ENCODE data around the gene MPND. TPM values are rescaled to one million over a fixed set of nuclear protein-coding genes. Genes with fewer than 3 reads are reported as not detected.
A peak's percentile ranks its signal among the peaks of the same experiment; 100 is the strongest.

MPND gene
- total and polyA plus RNA-seq, 2 of the 13 experiments (the other 11 are each of a cell fraction or from before 2014, with no cell fraction given), result 10.8 to 15.8 TPM

DNA sequence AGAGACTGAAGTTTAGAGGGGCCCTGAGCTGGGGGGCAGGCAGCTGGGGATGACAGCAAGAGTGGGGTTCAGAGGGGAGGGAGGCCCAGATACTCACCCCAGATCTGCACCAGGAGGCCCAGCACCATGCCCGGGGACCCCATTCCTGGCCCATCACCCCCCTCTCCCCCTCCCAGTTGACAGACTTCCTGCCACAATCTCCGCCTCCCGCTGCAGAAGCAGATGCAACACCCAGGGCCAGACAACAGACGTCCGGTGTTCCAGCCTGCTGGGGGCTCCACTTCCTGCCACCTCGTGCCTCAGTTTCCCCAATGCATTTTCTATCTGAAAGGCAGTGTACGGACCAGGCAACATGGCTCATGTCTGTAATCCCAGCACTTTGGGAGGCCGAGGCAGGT, 41.1 kb upstream of the MPND start, which contains the start of gene TMIGD2:
TMIGD2 (minus strand) TSS at position 147 of the 398 bp plus-strand sequence; CDS start at position 143, 4 bp downstream.
- no peak for FAIRE-seq
- in situ Hi-C loops (cut with HindIII; ENCODE audit: extremely low pct_ligation_motif_present, low pct_unique_long_range_greater_than_20kb), result no loop called here
- H2AFZ ChIP-seq (ENCODE audit: low read length), result peak within 1 kb of the TSS; percentile 97

More for the DNA sequence above, 41.1 kb upstream of the MPND start, which contains the start of gene TMIGD2:
- no peaks in the 10 kb centered on the region for H3K36me3 ChIP-seq (replicated peaks in 1 of 2; ENCODE audit: control insufficient read depth in 1 of 2, insufficient read depth in 2 of 2, low read length in 2 of 2)
- 24% methylated on average over 5 of the region's 8 CpGs for WGBS (ENCODE audit: low lambda C conversion rate)
- peak within 1 kb of the TSS; percentile 21 to 55 (median 31); a peak in 5 of 6 replicates for H3K4me3 ChIP-seq (replicated peaks in 1 of 3; ENCODE audit: insufficient read depth in 1 of 3, low read depth in 2 of 3, low read length in 3 of 3)
- TF ChIP-seq ZNF121 (CRISPR knock-in tag; IDR thresholded peaks at IDR 0.05) (no peak), ZNF737 (CRISPR knock-in tag; IDR thresholded peaks at IDR 0.05; ENCODE audit: borderline replicate concordance) (no peak), IKZF4 (CRISPR knock-in tag; IDR thresholded peaks at IDR 0.05; ENCODE audit: borderline replicate concordance, low read depth, not compliant biosample characterization) (no peak), GABPA (IDR thresholded peaks at IDR 0.05; ENCODE audit: low read depth, low read length) (no peak), GABPA (CRISPR knock-in tag; IDR thresholded peaks at IDR 0.05; ENCODE audit: low read depth) (0 out of 2 replicates have a peak, but pooled peaks have one; percentile 18), KMT2B (CRISPR knock-in tag; IDR thresholded peaks at IDR 0.05) (no peak)
- TF ChIP-seq, protein P1, sequence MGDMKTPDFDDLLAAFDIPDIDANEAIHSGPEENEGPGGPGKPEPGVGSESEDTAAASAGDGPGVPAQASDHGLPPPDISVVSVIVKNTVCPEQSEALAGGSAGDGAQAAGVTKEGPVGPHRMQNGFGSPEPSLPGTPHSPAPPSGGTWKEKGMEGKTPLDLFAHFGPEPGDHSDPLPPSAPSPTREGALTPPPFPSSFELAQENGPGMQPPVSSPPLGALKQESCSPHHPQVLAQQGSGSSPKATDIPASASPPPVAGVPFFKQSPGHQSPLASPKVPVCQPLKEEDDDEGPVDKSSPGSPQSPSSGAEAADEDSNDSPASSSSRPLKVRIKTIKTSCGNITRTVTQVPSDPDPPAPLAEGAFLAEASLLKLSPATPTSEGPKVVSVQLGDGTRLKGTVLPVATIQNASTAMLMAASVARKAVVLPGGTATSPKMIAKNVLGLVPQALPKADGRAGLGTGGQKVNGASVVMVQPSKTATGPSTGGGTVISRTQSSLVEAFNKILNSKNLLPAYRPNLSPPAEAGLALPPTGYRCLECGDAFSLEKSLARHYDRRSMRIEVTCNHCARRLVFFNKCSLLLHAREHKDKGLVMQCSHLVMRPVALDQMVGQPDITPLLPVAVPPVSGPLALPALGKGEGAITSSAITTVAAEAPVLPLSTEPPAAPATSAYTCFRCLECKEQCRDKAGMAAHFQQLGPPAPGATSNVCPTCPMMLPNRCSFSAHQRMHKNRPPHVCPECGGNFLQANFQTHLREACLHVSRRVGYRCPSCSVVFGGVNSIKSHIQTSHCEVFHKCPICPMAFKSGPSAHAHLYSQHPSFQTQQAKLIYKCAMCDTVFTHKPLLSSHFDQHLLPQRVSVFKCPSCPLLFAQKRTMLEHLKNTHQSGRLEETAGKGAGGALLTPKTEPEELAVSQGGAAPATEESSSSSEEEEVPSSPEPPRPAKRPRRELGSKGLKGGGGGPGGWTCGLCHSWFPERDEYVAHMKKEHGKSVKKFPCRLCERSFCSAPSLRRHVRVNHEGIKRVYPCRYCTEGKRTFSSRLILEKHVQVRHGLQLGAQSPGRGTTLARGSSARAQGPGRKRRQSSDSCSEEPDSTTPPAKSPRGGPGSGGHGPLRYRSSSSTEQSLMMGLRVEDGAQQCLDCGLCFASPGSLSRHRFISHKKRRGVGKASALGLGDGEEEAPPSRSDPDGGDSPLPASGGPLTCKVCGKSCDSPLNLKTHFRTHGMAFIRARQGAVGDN (CRISPR knock-in tag; IDR thresholded peaks at IDR 0.05), result peak; percentile 41; the same call in 1 of the 2 replicates
- TF ChIP-seq, protein P2, sequence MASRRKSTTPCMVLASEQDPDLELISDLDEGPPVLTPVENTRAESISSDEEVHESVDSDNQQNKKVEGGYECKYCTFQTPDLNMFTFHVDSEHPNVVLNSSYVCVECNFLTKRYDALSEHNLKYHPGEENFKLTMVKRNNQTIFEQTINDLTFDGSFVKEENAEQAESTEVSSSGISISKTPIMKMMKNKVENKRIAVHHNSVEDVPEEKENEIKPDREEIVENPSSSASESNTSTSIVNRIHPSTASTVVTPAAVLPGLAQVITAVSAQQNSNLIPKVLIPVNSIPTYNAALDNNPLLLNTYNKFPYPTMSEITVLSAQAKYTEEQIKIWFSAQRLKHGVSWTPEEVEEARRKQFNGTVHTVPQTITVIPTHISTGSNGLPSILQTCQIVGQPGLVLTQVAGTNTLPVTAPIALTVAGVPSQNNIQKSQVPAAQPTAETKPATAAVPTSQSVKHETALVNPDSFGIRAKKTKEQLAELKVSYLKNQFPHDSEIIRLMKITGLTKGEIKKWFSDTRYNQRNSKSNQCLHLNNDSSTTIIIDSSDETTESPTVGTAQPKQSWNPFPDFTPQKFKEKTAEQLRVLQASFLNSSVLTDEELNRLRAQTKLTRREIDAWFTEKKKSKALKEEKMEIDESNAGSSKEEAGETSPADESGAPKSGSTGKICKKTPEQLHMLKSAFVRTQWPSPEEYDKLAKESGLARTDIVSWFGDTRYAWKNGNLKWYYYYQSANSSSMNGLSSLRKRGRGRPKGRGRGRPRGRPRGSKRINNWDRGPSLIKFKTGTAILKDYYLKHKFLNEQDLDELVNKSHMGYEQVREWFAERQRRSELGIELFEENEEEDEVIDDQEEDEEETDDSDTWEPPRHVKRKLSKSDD (CRISPR knock-in tag; IDR thresholded peaks at IDR 0.05; ENCODE audit: low read depth), result no peak
- TF ChIP-seq, protein P3, sequence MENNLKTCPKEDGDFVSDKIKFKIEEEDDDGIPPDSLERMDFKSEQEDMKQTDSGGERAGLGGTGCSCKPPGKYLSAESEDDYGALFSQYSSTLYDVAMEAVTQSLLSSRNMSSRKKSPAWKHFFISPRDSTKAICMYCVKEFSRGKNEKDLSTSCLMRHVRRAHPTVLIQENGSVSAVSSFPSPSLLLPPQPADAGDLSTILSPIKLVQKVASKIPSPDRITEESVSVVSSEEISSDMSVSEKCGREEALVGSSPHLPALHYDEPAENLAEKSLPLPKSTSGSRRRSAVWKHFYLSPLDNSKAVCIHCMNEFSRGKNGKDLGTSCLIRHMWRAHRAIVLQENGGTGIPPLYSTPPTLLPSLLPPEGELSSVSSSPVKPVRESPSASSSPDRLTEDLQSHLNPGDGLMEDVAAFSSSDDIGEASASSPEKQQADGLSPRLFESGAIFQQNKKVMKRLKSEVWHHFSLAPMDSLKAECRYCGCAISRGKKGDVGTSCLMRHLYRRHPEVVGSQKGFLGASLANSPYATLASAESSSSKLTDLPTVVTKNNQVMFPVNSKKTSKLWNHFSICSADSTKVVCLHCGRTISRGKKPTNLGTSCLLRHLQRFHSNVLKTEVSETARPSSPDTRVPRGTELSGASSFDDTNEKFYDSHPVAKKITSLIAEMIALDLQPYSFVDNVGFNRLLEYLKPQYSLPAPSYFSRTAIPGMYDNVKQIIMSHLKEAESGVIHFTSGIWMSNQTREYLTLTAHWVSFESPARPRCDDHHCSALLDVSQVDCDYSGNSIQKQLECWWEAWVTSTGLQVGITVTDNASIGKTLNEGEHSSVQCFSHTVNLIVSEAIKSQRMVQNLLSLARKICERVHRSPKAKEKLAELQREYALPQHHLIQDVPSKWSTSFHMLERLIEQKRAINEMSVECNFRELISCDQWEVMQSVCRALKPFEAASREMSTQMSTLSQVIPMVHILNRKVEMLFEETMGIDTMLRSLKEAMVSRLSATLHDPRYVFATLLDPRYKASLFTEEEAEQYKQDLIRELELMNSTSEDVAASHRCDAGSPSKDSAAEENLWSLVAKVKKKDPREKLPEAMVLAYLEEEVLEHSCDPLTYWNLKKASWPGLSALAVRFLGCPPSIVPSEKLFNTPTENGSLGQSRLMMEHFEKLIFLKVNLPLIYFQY (CRISPR knock-in tag; IDR thresholded peaks at IDR 0.05; ENCODE audit: borderline replicate concordance), result no peak
- ATAC-seq, result no peak
- H4K20me1 ChIP-seq (ENCODE audit: insufficient read depth, low read length), result no peaks in the 10 kb centered on the region
- no peaks in the 10 kb centered on the region for H3K79me2 ChIP-seq (ENCODE audit: insufficient read depth, low read length)
- no TSS peak for BruUV-seq (replicated peaks)
- CTCF ChIA-PET (ENCODE audit: low intra/inter-chr PET ratio, low total read pairs), result no interaction called here
- peak within 1 kb of the TSS; percentile 18 for H3K27ac ChIP-seq (ENCODE audit: extremely low read length, insufficient read depth, low read length)
- peaks cover 40% of the 10 kb centered on the region for H3K4me1 ChIP-seq (ENCODE audit: insufficient read depth, low read length)
- DNase-seq (ENCODE audit: low spot score), result no peak
- POLR2A ChIA-PET, result interaction anchor here (1.0 kb wide), 1 partner anchor 41 kb away, joined by 4 read pairs; the partner anchor contains the start of gene MPND
- intact Hi-C loops (cut with micrococcal nuclease; ENCODE audit: unreplicated experiment), result no loop called here
- H3K9ac ChIP-seq (ENCODE audit: insufficient read depth, low read depth, low read length), result peak within 1 kb of the TSS; percentile 63
- peak within 1 kb of the TSS; percentile 79 for H3K4me2 ChIP-seq (ENCODE audit: low read depth, low read length)
- H3K27me3 ChIP-seq (ENCODE audit: control insufficient read depth in 1 of 2, insufficient read depth in 2 of 2, low read length in 2 of 2), result peaks cover 2 to 11% of the 10 kb centered on the region in 2 experiments; a peak in 4 of 5 replicates
- H3K9me3 ChIP-seq (ENCODE audit: low read length), result no peaks in the 10 kb centered on the region

Measured in HepG2 (cell line).